ENCODE data around the gene CHST11.
A peak's percentile ranks its signal among the peaks of the same experiment; 100 is the strongest.
"Not testable (repeated sequence)": the region's sequence is repeated elsewhere in the genome, so short reads cannot be mapped to it uniquely, and the experiment has no call there.

The CHST11 gene

GRCh38 chr12:104604070-104604994 lies 147.6 kb downstream of the CHST11 start:
- DNase-seq (ENCODE audit: low read depth) = peak; percentile 85

GRCh38 chr12:104604995-104605675 lies 148.4 kb downstream of the CHST11 start:
- no peak for DNase-seq (ENCODE audit: low read depth)

- no peak for DNase-seq (ENCODE audit: low read depth)
These were observed 148.9 kb downstream of the CHST11 start for GRCh38 chr12:104605685-104606084.

- DNase-seq (ENCODE audit: low read depth) = no peak
These were observed 152.2 kb downstream of the CHST11 start for GRCh38 chr12:104608998-104609397.

DNA sequence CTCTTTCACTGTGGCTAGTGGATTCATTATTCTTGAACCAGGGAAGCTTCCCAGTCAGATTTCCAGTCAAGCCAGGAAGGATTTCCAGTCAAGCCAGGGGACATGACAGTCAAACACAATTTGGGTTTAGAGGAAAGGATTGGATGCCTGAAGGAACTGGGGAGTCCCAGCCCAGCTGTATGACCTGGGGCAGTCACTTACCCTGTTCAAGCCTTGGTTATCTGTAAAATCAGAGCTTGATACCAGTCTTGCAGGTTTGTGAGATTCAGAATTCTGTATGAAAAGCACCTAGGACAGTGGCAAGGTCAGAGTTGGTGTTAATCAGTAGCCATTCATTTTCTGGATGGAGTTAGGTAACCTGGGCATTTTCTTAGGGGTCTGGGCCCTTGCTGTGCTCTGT lies 152.7 kb downstream of the CHST11 start:
- no peak for DNase-seq (ENCODE audit: low read depth)

DNA sequence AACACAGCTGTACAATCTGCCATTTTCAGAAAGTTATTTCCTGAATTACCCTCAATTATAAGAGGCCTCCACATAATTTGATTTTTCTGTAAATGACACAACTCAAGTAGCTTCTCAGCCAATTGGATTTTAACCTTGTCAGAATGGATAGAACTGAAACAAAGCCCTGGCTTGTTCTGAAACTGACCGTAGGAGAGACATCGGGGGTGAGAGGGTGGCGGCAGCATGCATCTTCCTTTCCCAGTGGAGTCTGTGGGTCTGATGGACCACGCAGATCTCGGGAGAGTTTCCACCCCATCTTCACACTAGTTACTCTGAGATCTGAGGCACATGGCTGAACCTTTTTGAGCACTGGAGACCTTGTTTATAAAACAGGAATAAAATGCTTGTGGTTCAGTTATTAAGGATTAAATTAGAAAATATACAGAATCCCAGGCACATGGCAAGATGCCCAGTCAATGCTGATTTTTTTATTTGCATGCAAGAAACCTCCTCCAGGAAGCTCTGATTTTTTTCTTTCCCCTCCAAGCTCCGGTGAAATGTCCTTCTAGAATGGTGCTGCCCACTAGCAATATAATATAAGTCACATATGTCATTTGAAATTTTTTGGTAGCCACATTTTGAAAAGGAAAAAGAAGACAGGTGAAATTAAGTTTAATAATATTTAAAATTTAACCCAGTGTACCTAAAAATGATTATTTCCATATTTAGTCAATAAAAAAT lies 153.9 kb downstream of the CHST11 start:
- no peak for DNase-seq (ENCODE audit: low read depth)

GRCh38 chr12:104611671-104612070 lies 154.9 kb downstream of the CHST11 start:
- no peak for DNase-seq (ENCODE audit: low read depth)

GRCh38 chr12:104613372-104613771 lies 156.6 kb downstream of the CHST11 start:
- not testable (repeated sequence) for DNase-seq (ENCODE audit: low read depth)

- no peak for DNase-seq (ENCODE audit: low read depth)
These were observed 158.4 kb downstream of the CHST11 start for GRCh38 chr12:104615048-104615561.

DNA sequence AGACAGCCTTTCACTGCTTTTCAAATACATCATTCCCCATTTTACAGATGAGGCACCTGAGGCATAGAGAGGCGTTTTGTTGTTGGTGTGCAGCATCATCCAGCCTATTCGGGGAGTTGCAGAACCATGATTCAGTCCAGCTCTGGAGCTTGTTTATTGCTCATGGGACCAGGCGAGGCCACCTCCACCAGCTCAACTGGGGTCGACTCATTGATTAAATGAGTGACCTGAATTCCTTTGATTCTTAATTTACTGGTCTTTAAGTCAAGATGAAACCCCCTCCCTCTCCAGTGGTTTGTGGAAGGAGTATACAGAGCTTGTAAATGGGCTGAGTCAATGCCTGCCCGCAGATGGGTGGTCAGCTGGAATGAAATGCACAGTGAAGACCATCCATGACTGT lies 161.9 kb downstream of the CHST11 start:
- DNase-seq (ENCODE audit: low read depth) = no peak

DNA sequence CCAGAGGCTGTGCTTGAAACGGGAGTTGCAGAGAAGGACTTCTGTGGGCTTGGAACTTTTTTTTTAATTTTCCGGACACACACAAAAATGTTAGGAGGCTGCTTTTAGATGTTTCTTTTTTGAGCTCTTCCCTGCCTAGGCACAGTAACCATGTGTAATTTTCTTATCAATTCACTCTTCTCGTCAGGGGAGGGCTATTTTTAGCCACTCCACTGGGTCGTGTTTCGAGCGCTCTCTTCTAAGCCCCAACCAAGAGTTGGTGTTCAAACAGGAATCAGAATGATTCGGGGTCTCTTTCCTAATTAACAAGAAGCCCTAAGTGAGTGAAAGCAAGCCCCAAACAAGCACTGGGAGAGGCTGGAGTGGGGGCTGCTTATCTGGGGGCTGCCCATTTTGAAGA lies 162.6 kb downstream of the CHST11 start:
- no peak for DNase-seq (ENCODE audit: low read depth)

DNA sequence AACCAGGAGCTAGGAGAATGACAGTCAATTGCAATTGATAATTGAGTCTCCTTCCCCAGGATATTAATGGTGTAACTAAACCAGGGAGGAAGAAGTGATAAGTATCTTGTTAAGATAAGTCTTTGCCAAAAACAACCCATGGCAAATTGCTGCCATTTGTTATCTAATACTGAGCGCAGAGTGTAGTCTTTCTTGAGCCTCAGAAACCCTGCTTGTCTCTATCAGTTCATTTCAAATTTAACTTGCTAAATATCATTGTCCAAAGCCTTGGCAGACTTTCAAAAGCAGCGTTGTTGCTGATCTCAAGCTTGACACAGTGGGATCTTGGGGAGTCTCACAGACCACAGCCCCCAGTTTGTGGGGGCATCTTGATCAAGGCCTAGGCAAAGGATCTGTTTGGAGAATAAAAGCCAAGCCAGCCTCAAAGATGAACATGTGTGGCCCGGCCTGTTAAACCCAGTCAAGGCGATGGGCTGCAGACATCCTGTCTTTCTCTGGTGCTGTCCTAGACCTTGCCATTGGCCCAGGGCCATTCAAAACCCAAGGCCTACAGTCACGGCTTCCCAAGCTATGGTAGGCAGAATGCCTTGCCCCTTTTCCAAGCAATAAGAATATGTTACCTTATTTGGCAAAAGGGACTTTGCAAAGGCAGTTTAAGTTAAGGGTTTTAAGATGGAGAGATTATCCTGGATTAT lies 164.2 kb downstream of the CHST11 start:
- DNase-seq (ENCODE audit: low read depth) = no peak

GRCh38 chr12:104622928-104623327 lies 166.2 kb downstream of the CHST11 start:
- DNase-seq (ENCODE audit: low read depth) = no peak

DNA sequence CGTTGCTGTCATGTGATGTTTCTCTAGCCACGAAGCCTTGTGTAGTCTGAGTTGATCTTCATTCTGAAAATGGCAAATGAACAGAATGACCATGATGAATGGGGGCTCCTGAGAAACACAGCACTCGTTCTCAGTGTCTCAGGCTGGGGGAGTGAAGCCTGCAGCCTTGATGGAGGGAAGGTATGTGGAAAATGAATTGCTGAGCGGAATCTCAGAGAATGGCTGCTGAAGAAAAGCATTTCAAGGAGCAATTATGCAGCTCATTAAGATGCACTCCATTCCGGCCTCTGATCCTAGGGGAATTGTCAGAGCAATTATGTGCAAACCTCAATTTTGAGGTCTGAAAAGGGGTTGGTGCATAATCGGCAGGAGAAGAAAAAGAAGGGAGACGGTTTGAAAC lies 167.1 kb downstream of the CHST11 start:
- no peak for DNase-seq (ENCODE audit: low read depth)

- no peak for DNase-seq (ENCODE audit: low read depth)
These were observed 167.8 kb downstream of the CHST11 start for GRCh38 chr12:104624529-104624928.

- no peak for DNase-seq (ENCODE audit: low read depth)
These were observed 169.5 kb downstream of the CHST11 start for GRCh38 chr12:104626069-104626837.

DNA sequence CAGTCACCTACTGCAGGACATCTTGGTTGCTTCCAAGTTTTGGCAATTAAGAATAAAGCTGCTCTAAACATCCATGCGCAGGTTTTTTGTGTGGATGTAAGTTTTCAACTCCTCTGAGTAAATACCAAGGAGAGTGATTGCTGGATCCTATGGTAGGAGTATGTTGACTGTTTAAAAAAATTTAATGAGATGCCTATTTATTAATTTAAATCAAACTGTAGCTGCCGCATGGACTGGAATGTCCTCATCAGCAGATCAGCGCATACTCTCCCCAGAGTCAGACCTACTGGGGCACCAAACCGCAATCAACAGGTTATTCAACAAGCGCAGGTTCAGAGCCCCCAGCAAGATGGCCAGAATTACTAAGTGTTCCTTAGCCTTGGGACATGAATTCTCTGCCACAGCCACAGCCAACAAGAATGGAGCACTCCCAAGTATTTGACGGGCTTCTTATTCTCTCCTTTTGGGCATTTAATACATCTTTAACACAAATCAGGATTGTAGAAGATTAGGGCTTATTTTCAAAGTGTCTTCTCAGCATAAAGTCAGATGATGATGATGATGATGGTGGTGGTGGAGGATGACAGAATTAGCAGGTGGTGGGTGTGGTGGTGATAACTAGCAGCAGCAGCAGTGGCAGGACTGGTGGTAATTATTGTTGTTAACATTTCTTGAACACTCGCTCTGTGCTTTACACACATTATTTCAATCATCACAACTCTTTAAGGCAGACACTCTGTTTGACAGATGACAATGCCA lies 170.7 kb downstream of the CHST11 start:
- no peak for DNase-seq (ENCODE audit: low read depth)

DNA sequence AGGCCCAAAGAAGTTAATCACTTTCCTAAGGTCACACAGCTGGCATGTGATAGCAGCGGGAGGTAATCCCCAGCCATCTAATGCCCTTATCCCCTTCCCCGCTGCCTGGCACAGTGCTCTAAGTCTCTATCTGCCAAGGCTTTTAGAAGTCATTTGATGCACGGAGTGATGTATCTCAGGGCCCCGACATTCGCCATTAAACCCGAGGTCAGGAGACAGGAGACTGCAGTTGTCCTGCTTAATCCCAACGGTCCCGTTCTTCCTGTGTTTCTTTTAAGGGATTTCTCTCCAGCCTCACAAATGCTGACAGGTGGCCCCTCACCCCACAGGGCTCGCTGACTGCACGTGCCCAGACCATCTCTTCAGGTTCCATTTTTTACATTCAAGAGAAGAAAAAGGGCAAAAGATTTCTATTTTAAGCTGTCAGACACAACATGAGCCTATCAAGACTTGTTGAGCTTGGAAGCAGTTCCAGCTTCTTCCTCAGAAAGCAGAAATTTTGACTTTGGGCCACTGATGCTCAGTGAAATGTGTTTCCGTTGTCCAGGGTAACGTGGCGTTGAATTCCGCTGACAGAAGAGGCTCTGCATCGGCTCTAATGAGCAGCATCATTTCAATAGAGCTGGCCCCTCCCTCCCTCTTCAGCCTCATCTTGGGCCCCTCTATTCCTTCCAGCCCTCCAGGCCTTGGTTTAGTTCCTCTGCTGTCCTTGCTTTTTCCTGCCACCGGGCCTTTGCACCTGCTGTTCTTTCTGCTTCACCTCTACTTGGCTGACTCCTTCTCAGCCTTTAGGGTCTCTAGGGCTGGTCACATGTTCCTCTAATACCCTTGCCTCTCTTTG lies 171.5 kb downstream of the CHST11 start:
- no peak for DNase-seq (ENCODE audit: low read depth)

- DNase-seq (ENCODE audit: low read depth) = no peak
These were observed 172.0 kb downstream of the CHST11 start for GRCh38 chr12:104628831-104629135.

All from fibroblast of the conjunctiva (primary cell).